Measurements from ENCODE around the gene CETN1. TPM values are rescaled to one million over a fixed set of nuclear protein-coding genes. Genes with fewer than 3 reads are reported as not detected.

The CETN1 gene
- not detected in 2 replicates for total RNA-seq

DNA sequence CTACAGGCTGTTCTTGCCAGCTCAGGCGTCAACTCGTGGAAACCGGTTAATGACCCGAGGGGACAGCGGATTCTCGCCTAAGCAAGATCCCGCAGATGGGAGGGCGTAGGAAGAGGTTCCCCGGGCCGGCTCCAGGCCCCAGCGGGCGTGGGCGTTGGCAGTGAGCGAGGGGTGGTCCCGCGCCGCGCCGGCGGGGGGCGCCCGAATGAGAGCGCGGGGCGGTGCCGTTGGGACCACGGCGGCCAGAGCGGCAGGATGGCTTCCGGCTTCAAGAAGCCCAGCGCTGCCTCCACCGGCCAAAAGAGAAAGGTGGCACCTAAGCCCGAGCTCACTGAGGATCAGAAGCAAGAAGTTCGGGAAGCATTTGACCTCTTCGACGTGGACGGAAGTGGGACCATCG lies at the start of gene CETN1:
TSS of gene CETN1 (plus strand) at position 227 of the 400 bp plus-strand sequence. CDS start at position 256, 29 bp downstream.
- H3K9me3 Mint-ChIP-seq: no peaks in the 10 kb centered on the region

DNA sequence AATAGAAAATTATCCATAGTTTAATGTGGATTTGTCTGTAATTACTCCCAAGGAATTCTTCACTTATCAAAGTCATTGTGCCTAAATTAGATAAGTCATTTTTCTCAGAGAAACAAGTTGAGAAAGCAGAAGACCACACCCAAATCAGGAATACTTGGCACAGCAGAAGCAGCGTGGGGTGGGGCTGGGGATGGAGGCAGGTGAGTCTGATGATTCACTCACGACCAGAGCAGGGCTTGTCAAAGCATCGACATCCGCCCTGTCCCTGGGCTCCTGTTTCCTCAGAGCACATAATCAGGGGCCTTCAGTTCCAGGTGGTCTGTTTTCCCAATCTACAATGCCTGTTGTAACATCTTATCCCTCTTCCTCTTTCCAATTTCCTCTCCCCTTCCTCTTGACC lies 48.2 kb upstream of the CETN1 start:
- H3K36me3 Mint-ChIP-seq (ENCODE audit: low read depth): no peaks in the 10 kb centered on the region
- no peak overlapping the region for H3K4me3 Mint-ChIP-seq
- no peak overlapping the region for H3K27ac Mint-ChIP-seq
- no peak for DNase-seq (ENCODE audit: low spot score)
- H3K4me1 Mint-ChIP-seq (ENCODE audit: low read depth): no peaks in the 10 kb centered on the region
- intact Hi-C loops (cut with micrococcal nuclease): no loop called here
- no peaks in the 10 kb centered on the region for H3K9me3 Mint-ChIP-seq
- H3K27me3 Mint-ChIP-seq (ENCODE audit: insufficient read depth): peaks cover 5% of the 10 kb centered on the region

More for the DNA sequence above, at the start of gene CETN1:
- Mint-ChIP-seq H3K4me1 (ENCODE audit: low read depth) (no peaks in the 10 kb centered on the region), H3K4me3 (no peak within 1 kb of the TSS), H3K36me3 (ENCODE audit: low read depth) (no peaks in the 10 kb centered on the region), H3K27ac (no peak within 1 kb of the TSS), H3K27me3 (ENCODE audit: insufficient read depth) (no peaks in the 10 kb centered on the region)
- no peak for DNase-seq (ENCODE audit: low spot score)
- intact Hi-C loops (cut with micrococcal nuclease): no loop called here

DNA sequence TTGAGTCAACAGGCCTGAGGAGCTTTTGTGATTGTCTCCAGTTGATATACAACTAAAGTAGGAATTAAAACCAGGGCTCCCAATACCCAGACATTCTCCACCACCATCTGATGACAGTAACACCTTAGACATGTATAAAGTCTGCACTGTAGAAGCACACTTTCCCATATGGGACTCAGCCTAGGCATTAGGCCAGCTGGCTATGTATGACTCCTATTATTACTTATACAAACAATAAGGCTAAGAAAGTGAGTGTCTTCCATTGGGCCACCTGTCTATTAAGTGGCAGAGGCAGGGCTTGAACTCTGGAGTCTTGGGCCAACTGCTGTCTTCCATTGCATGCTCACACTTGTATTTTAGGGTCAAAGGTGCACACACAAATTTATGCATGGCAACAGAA lies 47.5 kb upstream of the CETN1 start:
- DNase-seq (ENCODE audit: low spot score): no peak
- Mint-ChIP-seq H3K36me3 (ENCODE audit: low read depth) (no peaks in the 10 kb centered on the region), H3K4me3 (no peak overlapping the region), H3K27ac (no peak overlapping the region), H3K4me1 (ENCODE audit: low read depth) (no peaks in the 10 kb centered on the region), H3K9me3 (no peaks in the 10 kb centered on the region), H3K27me3 (ENCODE audit: insufficient read depth) (no peaks in the 10 kb centered on the region)
- intact Hi-C loops (cut with micrococcal nuclease): no loop called here

DNA sequence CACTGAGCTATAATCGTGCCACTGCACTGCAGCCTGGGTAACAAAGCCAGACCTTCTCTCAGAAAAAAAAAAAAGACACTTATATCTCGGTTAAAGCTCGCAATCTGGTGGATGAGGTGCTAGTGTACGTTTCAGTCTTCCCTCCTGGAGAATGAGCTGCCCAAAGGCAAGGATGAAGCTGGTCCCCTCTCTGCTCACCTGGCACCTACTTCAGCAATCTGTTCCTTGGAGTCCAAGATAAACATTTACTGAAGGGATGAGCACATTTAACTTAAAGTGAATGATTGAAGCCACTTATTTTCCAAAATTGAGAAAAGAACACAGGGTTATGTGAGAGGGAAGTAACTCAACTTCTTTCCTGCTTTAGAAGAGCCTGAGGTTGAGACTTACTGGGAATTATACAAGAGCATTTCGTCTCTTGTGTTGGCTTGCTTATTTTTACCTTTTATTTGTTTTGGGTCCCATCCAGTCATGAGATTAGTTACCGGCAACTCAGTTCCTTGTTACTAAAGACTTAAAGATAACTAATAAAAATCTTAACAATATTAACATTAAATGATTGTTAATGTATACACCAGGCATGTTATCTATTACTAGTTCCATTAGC lies 46.1 kb upstream of the CETN1 start:
- no peak overlapping the region for H3K4me3 Mint-ChIP-seq
- H3K4me1 Mint-ChIP-seq (ENCODE audit: low read depth): no peaks in the 10 kb centered on the region
- DNase-seq (ENCODE audit: low spot score): no peak
- no peak overlapping the region for H3K27ac Mint-ChIP-seq
- H3K36me3 Mint-ChIP-seq (ENCODE audit: low read depth): no peaks in the 10 kb centered on the region
- intact Hi-C loops (cut with micrococcal nuclease): no loop called here
- H3K27me3 Mint-ChIP-seq (ENCODE audit: insufficient read depth): no peaks in the 10 kb centered on the region
- no peaks in the 10 kb centered on the region for H3K9me3 Mint-ChIP-seq

DNA sequence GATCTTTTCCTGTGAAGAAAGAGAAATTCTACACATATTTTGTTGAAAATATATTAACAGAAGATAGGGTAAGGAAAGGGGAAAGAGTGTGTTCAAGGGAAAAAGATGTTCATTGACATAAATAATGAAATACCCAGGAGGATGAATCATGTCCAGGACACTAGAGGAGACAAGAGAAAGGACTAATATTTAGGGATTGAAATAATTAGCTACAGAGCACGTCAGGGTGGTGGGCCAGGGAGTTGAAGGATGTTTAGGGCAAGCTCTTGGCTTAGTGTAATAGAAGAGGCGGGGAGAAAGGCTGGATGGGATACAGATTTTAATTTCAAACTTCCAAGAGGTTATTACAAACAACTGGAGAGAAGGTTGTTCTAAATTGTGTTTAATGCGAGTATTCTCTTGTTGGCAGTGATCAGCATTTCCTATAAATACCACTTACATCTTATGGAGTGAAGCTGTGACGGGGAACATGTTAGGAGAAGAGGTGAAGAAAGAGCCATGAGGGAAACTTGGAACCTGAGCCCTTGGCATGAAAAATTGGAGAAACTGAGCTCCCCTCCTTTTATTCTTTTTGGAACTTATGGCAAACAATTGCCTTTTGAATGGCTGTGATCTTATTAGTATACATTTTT lies 36.6 kb upstream of the CETN1 start:
- Mint-ChIP-seq H3K27ac (no peak overlapping the region), H3K4me3 (no peak overlapping the region), H3K36me3 (ENCODE audit: low read depth) (no peaks in the 10 kb centered on the region), H3K9me3 (no peaks in the 10 kb centered on the region), H3K27me3 (ENCODE audit: insufficient read depth) (peaks cover 5% of the 10 kb centered on the region), H3K4me1 (ENCODE audit: low read depth) (no peaks in the 10 kb centered on the region)
- intact Hi-C loops (cut with micrococcal nuclease): no loop called here
- DNase-seq (ENCODE audit: low spot score): no peak

DNA sequence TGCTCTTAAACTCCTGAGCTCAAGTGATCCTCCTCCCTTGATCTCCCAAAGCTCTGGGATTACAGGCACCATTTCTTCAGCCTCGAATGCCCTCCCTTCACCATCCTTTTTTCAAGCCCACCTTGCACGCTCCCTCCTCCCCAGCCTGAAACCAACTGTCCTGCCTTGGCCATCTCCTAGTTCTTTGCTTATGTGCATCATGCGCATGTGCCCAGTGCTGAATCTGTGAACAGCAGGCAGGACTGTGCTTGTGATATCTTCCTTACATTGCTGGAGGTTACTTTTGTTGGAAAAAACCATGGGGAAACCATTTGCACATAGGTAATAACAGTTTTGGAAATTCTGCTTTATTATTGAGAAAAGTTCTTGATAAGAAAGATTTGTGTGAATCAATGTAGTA lies 30.2 kb upstream of the CETN1 start:
- Mint-ChIP-seq H3K36me3 (ENCODE audit: low read depth) (no peaks in the 10 kb centered on the region), H3K27ac (no peak overlapping the region), H3K4me1 (ENCODE audit: low read depth) (no peaks in the 10 kb centered on the region), H3K4me3 (no peak overlapping the region), H3K27me3 (ENCODE audit: insufficient read depth) (no peaks in the 10 kb centered on the region), H3K9me3 (no peaks in the 10 kb centered on the region)
- intact Hi-C loops (cut with micrococcal nuclease): no loop called here
- no peak for DNase-seq (ENCODE audit: low spot score)

DNA sequence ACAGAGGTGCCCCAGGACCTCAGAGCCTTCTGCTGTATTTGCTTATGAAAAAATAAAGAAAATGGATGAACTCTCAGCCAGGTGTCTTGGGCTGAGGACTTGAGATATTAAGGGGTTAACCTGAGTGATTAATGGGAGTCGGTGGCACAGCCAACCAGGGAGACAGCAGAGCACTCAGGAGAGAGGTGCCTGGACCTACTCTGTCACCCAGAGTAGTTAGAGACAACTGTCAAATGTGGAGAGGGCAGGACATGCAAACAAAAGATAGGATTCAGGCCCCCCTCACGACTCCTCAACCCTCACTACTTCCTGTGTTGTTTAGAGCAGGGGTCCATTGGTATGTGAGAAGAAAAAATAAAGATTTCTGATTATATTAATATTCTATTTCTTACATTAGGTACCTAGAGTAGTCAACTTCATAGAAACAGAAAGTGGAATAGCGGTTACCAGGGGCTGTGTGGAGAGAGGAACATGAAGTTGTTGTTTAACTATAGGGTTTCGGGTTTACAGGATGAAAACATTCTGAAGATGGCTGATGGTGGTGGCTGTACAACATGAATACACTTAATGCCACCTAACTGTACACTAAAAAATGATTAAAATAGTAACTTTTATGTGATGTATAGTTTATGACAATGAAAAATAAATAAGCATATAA lies 28.6 kb upstream of the CETN1 start:
- intact Hi-C loops (cut with micrococcal nuclease): no loop called here
- Mint-ChIP-seq H3K36me3 (ENCODE audit: low read depth) (no peaks in the 10 kb centered on the region), H3K4me1 (ENCODE audit: low read depth) (no peaks in the 10 kb centered on the region), H3K27me3 (ENCODE audit: insufficient read depth) (no peaks in the 10 kb centered on the region), H3K9me3 (no peaks in the 10 kb centered on the region), H3K4me3 (no peak overlapping the region), H3K27ac (no peak overlapping the region)
- no peak for DNase-seq (ENCODE audit: low spot score)

DNA sequence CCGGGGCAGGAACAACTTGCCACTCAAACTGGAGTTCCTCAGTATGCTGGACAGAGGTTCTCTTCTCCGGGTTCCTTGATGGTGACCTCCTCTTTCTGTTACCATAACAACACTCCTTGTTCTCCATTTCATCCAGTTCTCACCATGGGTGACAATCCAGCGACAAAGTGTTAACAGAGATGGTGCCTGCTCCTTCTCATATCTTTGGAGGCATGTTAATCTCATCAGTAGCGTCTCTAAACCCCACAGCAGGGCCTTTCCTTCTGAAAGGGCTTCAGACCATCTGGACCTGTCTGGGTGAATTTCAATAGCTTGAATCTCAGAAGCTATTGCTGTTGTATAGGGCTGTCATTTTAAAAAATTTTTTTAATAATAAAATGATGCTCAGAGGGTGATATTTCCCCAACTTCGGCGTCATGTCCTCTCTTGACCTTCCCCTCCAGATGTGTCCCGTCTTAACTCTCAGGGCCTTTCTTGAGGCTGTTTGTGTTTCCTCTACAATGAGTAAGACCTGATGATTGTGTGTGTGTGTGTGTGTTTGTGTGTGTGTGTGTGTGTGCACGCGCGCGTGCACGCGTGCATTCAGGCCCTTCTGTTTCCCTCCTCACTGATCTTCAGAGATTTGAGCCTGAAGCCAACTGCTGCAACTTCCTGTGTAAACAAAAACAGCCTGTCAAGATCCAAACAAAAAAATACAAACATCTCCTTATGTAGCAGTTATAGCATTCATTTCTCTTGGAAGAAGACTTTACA lies 24.3 kb upstream of the CETN1 start:
- H3K36me3 Mint-ChIP-seq (ENCODE audit: low read depth): no peaks in the 10 kb centered on the region
- H3K4me3 Mint-ChIP-seq: no peak overlapping the region
- no peaks in the 10 kb centered on the region for H3K9me3 Mint-ChIP-seq
- no peaks in the 10 kb centered on the region for H3K27me3 Mint-ChIP-seq (ENCODE audit: insufficient read depth)
- intact Hi-C loops (cut with micrococcal nuclease): no loop called here
- no peak for DNase-seq (ENCODE audit: low spot score)
- H3K4me1 Mint-ChIP-seq (ENCODE audit: low read depth): no peaks in the 10 kb centered on the region
- no peak overlapping the region for H3K27ac Mint-ChIP-seq

DNA sequence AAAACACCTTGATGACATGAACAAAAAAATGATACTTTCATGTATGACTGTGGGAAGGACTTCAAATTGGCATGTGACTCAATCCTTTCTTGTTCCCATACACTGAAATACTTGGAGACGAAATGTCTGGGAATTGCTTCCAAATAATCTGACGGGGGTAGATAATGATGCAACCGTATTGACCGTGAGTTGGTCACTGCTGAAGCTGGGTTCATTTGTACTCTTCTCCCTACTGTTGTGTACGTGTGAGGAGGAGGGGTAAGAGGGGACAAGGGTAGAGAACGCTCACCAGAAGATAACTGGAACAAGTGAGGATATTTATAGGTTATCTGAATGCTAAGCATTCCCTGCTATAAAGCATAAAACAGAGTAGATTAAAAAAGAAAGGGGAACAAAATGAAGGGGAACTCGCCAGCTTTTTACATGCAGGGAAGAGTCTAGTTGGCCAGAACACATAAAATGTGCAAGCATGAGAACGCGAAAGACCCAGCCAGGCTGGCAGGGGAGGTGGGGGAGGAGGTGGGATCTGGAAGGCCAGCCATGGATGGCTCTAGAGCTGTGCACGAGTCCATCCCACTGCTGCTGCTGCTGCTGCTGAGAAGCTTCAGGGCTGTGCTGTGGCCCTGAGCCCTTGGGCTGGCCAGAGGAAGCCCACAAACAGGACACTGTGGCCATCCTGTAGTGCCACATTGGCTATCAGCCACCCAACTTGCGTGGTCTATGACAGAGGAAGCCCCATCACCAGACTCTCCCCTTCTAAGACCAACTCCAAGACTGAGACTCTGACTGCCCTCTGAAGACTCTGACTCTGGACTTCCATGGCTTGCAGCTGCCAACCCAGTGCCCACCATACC lies 15.2 kb upstream of the CETN1 start:
- H3K36me3 Mint-ChIP-seq (ENCODE audit: low read depth): no peaks in the 10 kb centered on the region
- DNase-seq (ENCODE audit: low spot score): no peak
- peaks cover 3% of the 10 kb centered on the region for H3K27me3 Mint-ChIP-seq (ENCODE audit: insufficient read depth)
- H3K4me3 Mint-ChIP-seq: no peak overlapping the region
- H3K9me3 Mint-ChIP-seq: no peaks in the 10 kb centered on the region
- H3K27ac Mint-ChIP-seq: no peak overlapping the region
- intact Hi-C loops (cut with micrococcal nuclease): no loop called here
- H3K4me1 Mint-ChIP-seq (ENCODE audit: low read depth): no peaks in the 10 kb centered on the region

DNA sequence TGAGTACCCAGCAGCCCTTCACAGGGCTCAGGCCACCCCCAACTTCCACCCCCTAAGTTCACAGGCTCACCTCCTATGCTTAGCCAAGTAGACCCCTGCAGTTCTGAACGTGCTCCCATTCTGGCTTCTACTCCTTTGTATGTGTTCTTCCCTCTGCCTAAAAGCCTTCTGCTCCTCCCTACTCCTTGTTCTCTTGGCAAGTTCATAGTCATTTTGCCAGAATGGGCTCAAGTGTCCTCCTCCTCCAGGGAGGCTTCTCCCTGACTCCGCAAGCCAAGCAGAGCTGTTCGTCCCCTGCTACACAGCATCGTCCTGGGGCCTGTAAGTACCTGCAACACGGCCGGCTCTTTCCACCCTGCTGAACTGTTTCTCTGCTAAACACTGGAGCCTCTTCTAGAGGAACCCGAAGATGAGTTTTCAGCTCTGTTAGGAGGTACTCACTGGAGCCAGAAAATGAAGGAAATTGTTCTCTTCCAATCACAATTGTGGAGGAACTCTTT lies 14.6 kb upstream of the CETN1 start:
- peaks cover 3% of the 10 kb centered on the region for H3K27me3 Mint-ChIP-seq (ENCODE audit: insufficient read depth)
- no peak for DNase-seq (ENCODE audit: low spot score)
- H3K4me1 Mint-ChIP-seq (ENCODE audit: low read depth): no peaks in the 10 kb centered on the region
- no peaks in the 10 kb centered on the region for H3K36me3 Mint-ChIP-seq (ENCODE audit: low read depth)
- H3K9me3 Mint-ChIP-seq: no peaks in the 10 kb centered on the region
- H3K4me3 Mint-ChIP-seq: no peak overlapping the region
- intact Hi-C loops (cut with micrococcal nuclease): no loop called here
- H3K27ac Mint-ChIP-seq: no peak overlapping the region

DNA sequence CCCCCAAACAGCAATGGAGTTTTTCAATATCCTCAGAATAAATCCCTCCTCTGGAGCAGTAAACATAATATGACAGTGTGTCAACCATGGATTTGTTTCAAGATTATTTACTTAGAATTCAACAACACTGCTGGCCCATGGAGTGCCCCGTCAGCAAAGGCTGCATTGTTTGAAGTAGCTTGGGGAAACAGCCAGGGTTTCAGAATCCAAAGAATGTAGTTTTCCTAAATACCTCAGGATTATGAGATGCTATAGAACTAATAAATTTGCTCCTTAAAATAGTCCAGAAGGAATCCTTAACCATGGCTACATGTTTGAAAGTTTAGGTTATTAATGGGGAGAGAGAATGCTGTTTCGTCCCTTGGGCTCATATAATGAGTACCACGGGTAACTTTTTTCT lies 13.1 kb upstream of the CETN1 start:
- intact Hi-C loops (cut with micrococcal nuclease): no loop called here
- Mint-ChIP-seq H3K4me3 (no peak overlapping the region), H3K27ac (no peak overlapping the region), H3K36me3 (ENCODE audit: low read depth) (no peaks in the 10 kb centered on the region), H3K27me3 (ENCODE audit: insufficient read depth) (peaks cover 3% of the 10 kb centered on the region), H3K4me1 (ENCODE audit: low read depth) (no peaks in the 10 kb centered on the region), H3K9me3 (no peaks in the 10 kb centered on the region)
- DNase-seq (ENCODE audit: low spot score): no peak

DNA sequence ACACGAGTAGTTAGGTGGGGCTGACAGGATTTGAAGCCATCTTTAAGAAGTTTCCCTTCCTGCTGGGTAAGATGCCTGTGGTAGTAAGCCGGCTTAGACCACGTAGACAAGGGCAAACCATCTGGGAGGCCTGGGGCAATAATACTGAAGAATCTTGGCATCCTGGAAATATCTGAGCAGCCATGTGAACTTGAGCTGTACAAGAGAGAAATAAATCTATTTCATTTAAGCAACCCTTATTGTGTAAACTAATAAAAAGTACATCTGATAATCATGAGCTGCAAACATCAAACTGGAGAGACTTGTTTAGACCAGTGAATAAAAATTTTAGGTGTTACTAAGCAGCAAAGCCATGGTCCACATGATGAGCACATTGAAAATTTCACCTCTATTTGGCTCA lies 11.4 kb upstream of the CETN1 start:
- Mint-ChIP-seq H3K4me3 (no peak overlapping the region), H3K36me3 (ENCODE audit: low read depth) (no peaks in the 10 kb centered on the region), H3K4me1 (ENCODE audit: low read depth) (no peaks in the 10 kb centered on the region), H3K27me3 (ENCODE audit: insufficient read depth) (peaks cover 3% of the 10 kb centered on the region), H3K9me3 (no peaks in the 10 kb centered on the region), H3K27ac (no peak overlapping the region)
- no peak for DNase-seq (ENCODE audit: low spot score)
- intact Hi-C loops (cut with micrococcal nuclease): no loop called here
